Hindlimb muscle (tissue), 1 donor: ENCODE results near the gene DDT. TPM values are rescaled to one million over a fixed set of nuclear protein-coding genes. Genes with fewer than 3 reads are reported as not detected.
"Not testable (repeated sequence)": the region's sequence is repeated elsewhere in the genome, so short reads cannot be mapped to it uniquely, and the experiment has no call there.

ENCODE experiments used
- DNase-seq: peaks from one replicate; pipeline ENCODE4 v3.0.0-alpha.2; 2013
- polyA plus RNA-seq: library from polyadenylated mRNA; unstranded; fragments of 120-200 nt; gene quantifications from one replicate; pipeline ENCODE4 v1.2.1, GENCODE V29; 2013; ENCODE audit not compliant: insufficient read length

DDT gene
- polyA plus RNA-seq: 45.9 TPM

DNA sequence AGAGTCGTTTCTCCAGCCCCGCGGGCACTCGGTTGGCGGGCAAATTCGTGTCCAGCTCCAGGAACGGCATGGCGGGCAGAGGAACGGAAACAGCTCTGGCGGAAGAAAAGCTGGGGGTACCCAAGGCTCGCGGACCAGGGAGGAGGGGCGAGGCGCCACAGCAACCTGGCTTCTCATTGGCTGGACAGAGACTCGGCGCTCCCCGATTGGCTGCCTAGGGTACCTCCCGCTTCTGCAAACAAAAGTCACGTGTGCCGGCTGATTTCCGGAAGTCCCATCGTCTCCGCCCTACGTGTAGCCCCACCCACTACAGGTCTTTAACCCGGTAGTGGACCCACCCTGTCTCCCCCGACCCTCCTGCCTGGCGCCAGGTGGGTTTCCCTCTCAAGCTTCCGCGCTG is at the start of gene DDT:
Gene DDT, minus strand, starts transcription at position 97 of the 400 bp plus-strand sequence. Its CDS starts 27 bp downstream, at position 70.
- DNase-seq: not testable (repeated sequence)

DNA sequence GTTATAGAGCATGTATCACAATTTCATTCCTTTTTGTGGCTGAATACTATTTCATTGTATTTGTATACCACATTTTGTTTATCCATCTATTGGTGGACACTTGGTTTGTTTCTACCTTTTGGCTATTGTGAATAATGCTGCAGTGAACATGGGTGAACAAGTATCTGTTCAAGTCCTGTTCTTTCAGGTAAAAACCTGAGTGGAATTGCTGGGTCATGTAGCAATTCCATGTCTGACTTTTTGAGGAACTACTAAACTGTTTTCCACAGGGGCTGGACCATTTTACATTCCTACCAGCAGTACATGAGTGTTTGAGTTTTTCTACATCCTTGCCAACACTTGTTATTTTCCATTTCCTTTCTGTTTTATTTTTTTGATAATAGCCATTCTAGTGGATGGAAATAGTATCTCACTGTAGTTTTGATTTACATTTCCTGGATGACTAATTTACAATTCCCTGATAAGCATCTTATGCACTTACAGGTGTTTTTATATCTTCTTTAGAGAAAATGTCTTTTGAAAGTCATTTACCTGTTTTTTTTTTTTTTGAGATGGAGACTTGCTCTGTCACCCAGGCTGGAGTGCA is 49.1 kb upstream of the DDT start:
- no peak for DNase-seq

GRCh38 chr22:24021304-24021703 is 47.1 kb upstream of the DDT start:
- no peak for DNase-seq

DNA sequence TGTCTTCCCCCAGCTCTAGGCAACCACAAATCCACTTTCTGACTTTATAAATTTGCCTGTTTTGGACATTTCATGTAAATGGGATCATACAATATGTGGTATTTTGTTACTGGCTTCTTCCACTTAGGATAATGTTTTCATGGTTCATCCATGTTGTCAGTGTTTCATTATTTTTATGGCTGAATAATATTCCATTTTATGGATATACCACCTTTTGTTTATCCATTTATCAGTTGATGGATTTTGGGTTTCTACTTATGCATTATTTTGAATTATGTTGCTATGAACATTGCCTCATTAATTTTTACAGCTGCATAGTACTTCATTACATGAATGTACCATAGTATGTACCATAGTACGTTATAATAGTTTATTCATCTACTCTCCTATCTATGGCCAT is 41.9 kb upstream of the DDT start:
- no peak for DNase-seq

DNA sequence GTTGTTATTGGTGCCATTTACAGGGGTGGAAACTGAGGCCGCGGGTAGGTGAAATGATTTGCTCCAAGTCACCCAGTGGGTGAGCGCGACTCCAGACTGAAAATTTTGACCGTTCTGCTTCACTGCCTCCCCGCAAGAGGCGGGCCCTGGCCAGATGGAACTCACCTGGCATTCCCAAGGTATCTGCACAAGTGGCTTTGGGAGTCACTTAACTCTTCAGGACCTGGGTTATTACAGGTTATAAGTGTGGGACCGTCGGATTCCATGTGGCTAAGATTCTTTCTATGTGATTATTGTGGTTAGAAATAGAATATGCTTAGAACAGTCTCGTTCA is 37.5 kb upstream of the DDT start:
- no peak for DNase-seq

DNA sequence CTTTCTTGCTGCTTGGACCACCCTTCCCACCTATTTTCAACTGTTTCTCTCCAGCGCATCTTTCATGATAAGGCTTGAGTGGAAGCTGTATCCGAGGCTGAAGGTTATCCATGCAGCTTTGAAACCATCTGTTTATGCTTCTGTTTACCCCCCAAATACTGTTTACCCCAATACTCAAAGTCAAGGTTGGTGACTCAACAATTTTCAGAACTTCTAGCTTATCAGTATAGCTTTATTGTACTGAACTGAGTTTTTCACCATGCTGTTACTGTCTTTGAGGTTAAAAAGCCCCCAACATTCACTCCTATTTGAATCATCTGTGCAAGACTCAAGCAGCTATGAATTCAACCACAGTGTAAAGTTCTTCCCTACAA is 35.8 kb upstream of the DDT start:
- no peak for DNase-seq

GRCh38 chr22:24009227-24010017 is 35.2 kb upstream of the DDT start:
- no peak for DNase-seq

- DNase-seq: no peak
These were observed 34.4 kb upstream of the DDT start for GRCh38 chr22:24008381-24009226.

DNA sequence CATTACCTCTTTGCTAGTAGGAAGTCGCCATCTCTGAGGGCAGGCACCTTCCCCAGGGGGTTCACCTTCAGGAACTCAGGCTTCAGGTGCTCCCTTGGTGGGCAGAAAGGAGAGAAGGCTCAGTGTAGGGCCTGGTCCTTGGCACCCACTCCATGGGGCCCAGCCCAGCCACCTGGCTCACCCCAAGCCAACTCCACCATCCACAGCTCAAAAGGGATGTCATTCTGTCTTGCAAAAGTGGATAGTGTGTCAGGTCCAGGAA is 33.7 kb upstream of the DDT start:
- DNase-seq: no peak

- no peak for DNase-seq
These were observed 33.2 kb upstream of the DDT start for GRCh38 chr22:24007253-24008021.

DNA sequence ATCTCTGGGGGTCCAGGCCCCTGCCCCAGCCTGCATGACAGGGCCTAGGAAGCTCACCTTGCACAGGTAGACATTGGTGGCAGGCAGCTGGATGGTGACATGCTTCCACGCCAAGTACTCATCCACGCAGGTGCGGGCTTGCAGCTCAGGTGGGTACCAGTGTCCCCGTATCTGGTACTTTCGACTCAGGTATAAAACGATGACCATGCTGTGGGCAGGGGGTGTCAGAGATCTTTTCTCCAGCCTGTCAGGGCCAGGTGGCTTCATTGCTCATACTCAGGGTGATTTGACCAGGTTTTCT is 32.6 kb upstream of the DDT start:
- DNase-seq: no peak

DNA sequence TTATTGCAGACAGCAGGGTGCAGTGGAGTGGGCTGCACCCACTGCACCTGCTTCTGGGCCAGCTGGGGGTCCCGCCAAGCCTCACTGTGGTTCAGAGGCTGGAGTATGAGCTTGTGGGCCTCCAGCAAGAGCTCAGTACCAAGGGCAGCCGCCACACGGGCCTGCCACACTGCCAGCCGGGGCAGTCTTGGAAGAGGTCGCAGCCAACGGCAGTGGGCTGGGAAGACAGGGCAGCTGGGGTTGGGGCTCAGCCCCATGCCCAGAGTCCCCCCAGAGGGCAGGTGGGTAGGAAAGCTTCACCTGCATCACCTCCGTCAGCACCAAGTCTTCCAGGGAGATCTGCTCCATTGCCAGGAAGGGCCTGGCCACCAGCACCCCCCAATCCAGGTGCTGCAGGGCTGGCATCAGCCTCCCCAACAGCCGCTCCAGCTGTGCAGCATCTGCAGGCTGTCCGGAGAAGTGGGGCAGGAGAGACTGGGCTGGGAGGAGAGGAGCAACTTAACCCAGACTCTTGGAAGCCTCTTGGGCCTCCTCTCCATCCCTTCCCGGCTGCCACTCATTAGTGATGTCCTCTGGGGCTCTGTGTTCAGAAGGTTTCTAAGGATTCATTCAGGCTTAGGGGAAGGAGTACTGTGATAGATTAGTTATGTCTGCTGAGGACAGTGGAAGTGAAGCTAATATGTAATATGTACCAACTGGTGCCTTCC is 32.1 kb upstream of the DDT start:
- no peak for DNase-seq

DNA sequence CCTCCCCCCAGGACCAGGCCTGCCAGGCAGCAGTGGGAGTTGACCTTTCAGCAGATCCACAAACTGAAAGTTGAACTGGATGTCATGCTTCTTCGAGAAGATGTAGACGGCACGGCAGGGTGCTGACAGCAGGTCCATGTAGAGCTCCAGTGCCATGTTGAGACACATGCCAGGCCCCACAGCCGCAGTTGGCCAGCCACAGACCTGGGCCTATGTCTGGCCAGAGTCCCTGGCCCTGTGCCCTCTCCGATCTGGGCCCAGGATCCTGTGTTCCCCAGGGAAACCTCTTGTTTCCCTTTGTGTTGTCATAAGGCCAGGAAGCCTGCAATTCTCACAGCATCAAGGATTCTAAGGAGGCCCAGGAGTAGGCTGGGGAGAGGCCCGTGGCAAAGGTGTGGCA is 31.0 kb upstream of the DDT start, which contains the start of gene GSTT4:
Gene GSTT4, minus strand, starts transcription at position 253 of the 400 bp plus-strand sequence. Its CDS starts 97 bp downstream, at position 156.
- no peak for DNase-seq

GRCh38 chr22:24003887-24004286 is 29.6 kb upstream of the DDT start:
- no peak for DNase-seq

DNA sequence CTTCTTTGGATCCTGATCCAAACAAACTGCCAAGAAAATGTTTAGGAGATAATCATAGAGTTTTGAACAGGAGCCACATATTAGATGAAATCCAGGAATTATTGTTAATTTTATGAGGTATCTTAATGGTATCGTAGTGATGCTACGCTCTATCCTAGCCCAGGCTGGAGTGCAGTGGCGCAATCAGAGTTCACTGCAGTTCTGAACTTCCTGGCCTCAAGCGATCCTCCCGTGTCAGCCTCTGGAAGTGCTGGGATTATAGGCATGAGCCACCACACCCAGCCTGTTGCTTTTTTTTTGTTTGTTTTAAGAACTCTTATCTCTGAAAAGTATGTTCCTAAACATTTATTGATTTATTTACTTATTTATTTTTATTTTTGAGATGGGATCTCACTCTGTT is 28.6 kb upstream of the DDT start:
- DNase-seq: no peak

DNA sequence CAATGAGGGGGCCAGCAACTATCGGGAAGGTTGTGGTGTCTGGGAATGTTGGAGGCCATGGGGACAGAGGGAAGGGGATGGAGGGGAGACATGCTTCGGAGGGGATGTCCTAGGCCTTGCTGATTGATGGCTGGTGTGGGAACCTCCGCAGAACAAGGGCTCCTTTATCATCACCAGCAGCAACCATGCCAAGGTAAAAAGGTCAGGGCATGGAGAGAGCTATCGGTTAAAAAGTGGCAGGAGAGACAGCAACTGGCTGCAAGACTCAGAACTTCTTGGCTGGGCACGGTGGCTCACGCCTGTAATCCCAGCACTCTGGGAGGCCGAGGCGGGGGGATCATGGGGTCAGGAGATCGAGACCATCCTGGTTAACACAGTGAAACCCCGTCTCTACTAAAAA is 28.0 kb upstream of the DDT start:
- DNase-seq: no peak

GRCh38 chr22:24001314-24001713 is 27.1 kb upstream of the DDT start:
- DNase-seq: no peak

GRCh38 chr22:23999779-24000178 is 25.5 kb upstream of the DDT start:
- DNase-seq: not testable (repeated sequence)

DNA sequence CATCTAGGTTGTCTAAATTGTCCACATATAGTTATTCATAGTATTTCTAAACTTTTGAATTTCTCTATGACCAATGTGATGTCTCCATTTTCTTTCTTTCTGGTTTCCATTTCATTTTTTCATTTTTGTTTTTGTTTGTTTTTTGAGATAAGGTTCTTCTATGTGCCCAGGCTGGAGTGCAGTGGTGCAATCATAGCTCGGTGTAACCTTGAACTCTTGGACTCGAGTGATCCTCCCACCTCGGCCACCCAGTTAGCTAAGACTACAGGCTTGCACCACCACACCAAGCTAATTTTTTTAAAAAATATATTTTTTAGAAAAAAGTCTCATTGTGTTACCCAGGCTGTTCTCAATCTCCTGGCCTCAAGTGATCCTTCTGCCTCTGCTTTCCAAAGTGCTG is 22.9 kb upstream of the DDT start:
- DNase-seq: no peak

GRCh38 chr22:23993581-23994177 is 19.4 kb upstream of the DDT start:
- DNase-seq: not testable (repeated sequence)

- DNase-seq: not testable (repeated sequence)
These were observed 18.8 kb upstream of the DDT start for GRCh38 chr22:23993080-23993479.
